ENCODE results near the gene QSOX2.

Gene QSOX2

DNA sequence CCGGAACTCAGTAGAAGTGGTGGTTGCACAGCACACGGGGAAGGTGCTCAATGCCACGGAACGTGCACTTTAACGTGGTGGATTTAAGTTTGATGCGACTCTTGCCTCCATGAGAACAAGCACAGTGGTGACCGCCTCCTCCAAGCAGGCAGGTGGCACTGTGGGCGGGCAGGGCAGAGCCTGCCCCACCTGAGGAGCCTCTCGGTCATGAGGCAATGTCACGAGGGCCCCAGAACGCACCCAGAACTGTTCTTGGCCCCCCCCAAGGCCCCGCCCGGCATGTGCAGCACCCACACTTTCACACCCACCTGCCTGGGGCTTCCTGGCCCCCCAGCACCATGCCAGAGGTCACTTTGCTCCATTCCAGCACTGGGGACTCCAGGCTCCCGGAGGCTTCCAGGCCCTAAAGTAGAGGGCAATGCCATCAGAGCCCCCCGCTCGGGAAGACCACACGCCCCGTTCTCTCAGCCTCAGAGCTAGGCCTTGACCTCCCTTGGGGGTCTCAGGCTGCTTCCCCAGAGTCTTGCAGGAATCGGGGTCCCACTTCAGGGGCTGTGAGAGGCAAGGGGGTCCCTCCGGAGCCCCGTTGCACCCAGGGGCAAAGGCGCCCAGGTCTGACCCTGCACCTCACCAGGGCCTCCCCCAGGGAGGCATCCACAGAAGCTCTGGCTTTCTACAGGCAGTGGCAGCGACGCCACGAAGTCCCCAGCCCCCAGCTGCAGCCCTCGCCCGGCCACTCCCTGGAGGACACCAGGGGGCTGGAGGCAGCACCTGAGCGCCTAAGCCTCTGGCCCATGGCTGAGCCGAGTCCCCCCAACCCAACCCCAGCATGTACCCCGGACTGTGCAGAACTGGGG lies 44.3 kb upstream of the QSOX2 start:
- ChIA-PET CTCF (interaction anchor here (1.4 kb wide), 1 partner anchor 13 kb away, joined by 3 read pairs; no protein-coding TSS in a partner anchor), POLR2A (no interaction called here)
- Histone ChIP-seq H3K9me3 (ENCODE audit: control insufficient read depth, insufficient read depth, low read depth, low read length) (no peaks in the 10 kb centered on the region), H3K36me3 (ENCODE audit: control insufficient read depth in 2 of 2, insufficient read depth in 1 of 2, low read length in 2 of 2) (no peaks in the 10 kb centered on the region), H3K4me3 (ENCODE audit: low read depth, low read length) (no peak overlapping the region), H3K4me1 (ENCODE audit: control insufficient read depth, insufficient read depth, low read length) (no peaks in the 10 kb centered on the region), H3K27ac (ENCODE audit: extremely low read depth, low read depth, low read length) (no peak overlapping the region)
- no peak for TF ChIP-seq ZNF48 (tag by site-specific recombination; IDR thresholded peaks at IDR 0.05)
- TF ChIP-seq ZNF214 (tag by site-specific recombination; IDR thresholded peaks at IDR 0.05; ENCODE audit: borderline replicate concordance) = no peak
- TF ChIP-seq ZFHX2 (tag by site-specific recombination; conservative IDR thresholded peaks at IDR 0.05) = peak; percentile 27
- TF ChIP-seq, protein P1, sequence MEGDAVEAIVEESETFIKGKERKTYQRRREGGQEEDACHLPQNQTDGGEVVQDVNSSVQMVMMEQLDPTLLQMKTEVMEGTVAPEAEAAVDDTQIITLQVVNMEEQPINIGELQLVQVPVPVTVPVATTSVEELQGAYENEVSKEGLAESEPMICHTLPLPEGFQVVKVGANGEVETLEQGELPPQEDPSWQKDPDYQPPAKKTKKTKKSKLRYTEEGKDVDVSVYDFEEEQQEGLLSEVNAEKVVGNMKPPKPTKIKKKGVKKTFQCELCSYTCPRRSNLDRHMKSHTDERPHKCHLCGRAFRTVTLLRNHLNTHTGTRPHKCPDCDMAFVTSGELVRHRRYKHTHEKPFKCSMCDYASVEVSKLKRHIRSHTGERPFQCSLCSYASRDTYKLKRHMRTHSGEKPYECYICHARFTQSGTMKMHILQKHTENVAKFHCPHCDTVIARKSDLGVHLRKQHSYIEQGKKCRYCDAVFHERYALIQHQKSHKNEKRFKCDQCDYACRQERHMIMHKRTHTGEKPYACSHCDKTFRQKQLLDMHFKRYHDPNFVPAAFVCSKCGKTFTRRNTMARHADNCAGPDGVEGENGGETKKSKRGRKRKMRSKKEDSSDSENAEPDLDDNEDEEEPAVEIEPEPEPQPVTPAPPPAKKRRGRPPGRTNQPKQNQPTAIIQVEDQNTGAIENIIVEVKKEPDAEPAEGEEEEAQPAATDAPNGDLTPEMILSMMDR (tag by site-specific recombination; IDR thresholded peaks at IDR 0.05) = 0 out of 2 replicates have a peak, but pooled peaks have one; percentile 23
- no peak for TF ChIP-seq ZBTB8A (tag by site-specific recombination; IDR thresholded peaks at IDR 0.05)
- no peak for TF ChIP-seq ZNF23 (tag by site-specific recombination; IDR thresholded peaks at IDR 0.05; ENCODE audit: borderline replicate concordance)

DNA sequence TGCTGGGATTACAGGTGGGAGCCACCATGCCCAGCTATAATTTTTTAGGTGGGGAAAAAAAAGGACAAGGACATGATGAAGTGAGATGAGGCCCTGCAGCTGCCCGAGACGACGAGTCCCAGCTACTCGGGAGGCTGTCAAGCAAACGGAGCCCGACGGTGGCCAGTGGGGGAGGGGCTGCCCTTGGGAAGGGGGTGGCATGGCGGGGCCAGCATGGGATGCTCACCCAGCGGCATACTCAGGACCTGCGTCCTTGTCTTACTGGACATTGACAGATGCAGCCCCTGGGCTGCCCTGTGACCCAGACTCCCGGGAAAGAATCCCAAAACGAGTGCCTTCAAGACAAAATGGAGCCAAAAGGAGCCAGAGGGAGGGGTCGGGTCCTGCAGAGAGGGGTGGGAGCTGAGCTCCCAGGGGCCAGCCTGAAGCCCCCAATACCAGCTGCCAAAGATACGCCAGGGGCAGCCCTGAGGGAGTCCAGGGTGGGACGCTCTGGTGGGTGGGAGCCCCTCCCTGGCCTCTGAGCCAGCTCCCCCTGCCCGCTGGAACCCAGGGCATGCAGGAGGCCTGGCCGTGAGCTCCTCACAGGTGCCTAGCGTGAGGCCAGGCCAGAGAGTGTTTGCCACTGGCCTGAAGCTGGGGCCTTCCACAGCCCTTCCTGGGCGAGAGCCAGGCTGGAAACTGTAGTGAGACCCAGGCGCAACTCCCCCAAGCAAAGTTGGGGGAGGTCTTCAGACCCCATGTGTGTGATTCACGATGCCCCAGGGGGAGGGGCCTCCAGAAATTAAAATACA lies 42.5 kb upstream of the QSOX2 start:
- Histone ChIP-seq H3K27ac (ENCODE audit: extremely low read depth, low read depth, low read length) (no peak overlapping the region), H3K9me3 (ENCODE audit: control insufficient read depth, insufficient read depth, low read depth, low read length) (no peaks in the 10 kb centered on the region), H3K36me3 (ENCODE audit: control insufficient read depth in 2 of 2, insufficient read depth in 1 of 2, low read length in 2 of 2) (no peaks in the 10 kb centered on the region), H3K4me3 (ENCODE audit: low read depth, low read length) (no peak overlapping the region), H3K4me1 (ENCODE audit: control insufficient read depth, insufficient read depth, low read length) (no peaks in the 10 kb centered on the region)
- ChIA-PET CTCF (interaction anchor here (0.5 to 1.4 kb wide), 7 partner anchors 11 to 499 kb away, joined by 3 read pairs; no protein-coding TSS in a partner anchor), POLR2A (no interaction called here)
- no peak for TF ChIP-seq ZNF707 (tag by site-specific recombination; IDR thresholded peaks at IDR 0.05)
- TF ChIP-seq ZNF768 (tag by site-specific recombination; IDR thresholded peaks at IDR 0.05) = no peak
- no peak for TF ChIP-seq BCL11B (tag by site-specific recombination; IDR thresholded peaks at IDR 0.05; ENCODE audit: low read depth)
- TF ChIP-seq ZNF350 (tag by site-specific recombination; IDR thresholded peaks at IDR 0.05) = no peak
- no peak for TF ChIP-seq ZNF792 (tag by site-specific recombination; IDR thresholded peaks at IDR 0.05)
- no peak for TF ChIP-seq ZNF510 (tag by site-specific recombination; IDR thresholded peaks at IDR 0.05; ENCODE audit: insufficient replicate concordance)
- TF ChIP-seq ZNF19 (tag by site-specific recombination; IDR thresholded peaks at IDR 0.05; ENCODE audit: low read depth) = no peak

DNA sequence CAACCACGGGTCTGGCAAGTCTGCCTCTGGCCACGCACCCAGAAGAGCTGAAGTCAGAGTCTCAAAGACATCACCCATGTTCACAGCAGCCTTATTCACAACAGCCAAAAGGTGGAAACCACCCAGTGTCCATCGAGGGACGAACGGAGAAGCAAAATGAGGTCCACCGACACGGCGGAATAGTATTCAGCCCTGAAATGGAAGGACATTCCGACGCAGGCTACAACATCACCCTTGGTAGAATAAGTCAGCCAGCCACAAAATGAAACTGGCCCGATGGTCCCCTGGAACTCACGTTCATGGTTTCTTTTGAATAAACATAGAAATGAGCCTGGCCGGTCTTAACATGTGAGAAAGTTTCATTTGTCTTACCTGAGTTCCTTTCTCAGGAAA lies 41.4 kb upstream of the QSOX2 start:
- POLR2A ChIA-PET = no interaction called here
- CTCF ChIA-PET = interaction anchor here (0.7 to 1.7 kb wide), 3 partner anchors 10 to 326 kb away, joined by 3 to 4 read pairs (median 4); partner anchors contain the start of gene UBAC1
- H3K4me1 ChIP-seq (ENCODE audit: control insufficient read depth, insufficient read depth, low read length) = no peaks in the 10 kb centered on the region
- TF ChIP-seq ZNF146 (tag by site-specific recombination; IDR thresholded peaks at IDR 0.05) (peak; percentile 86), EGR2 (tag by site-specific recombination; IDR thresholded peaks at IDR 0.05; ENCODE audit: low read depth) (no peak)
- no peaks in the 10 kb centered on the region for H3K36me3 ChIP-seq (ENCODE audit: control insufficient read depth in 2 of 2, insufficient read depth in 1 of 2, low read length in 2 of 2)
- no peaks in the 10 kb centered on the region for H3K9me3 ChIP-seq (ENCODE audit: control insufficient read depth, insufficient read depth, low read depth, low read length)
- no peak overlapping the region for H3K4me3 ChIP-seq (ENCODE audit: low read depth, low read length)
- H3K27ac ChIP-seq (ENCODE audit: extremely low read depth, low read depth, low read length) = no peak overlapping the region

Measured in HEK293 (cell line).